GM23248 (cell line): ENCODE results near the gene LYPD6B.

Source experiments
- EZH2 ChIP-seq: fragments of 200-600 bp; sonication (generic); IDR thresholded peaks from 2 replicates; pipeline ENCODE4 v1.6.1; 2018; ENCODE audit warnings: antibody characterized with exemption, mild to moderate bottlenecking; ENCODE audit not compliant: insufficient read depth, poor library complexity, severe bottlenecking
- EZH2phosphoT487 ChIP-seq: fragments of 200-600 bp; sonication (generic); IDR thresholded peaks from 2 replicates; pipeline ENCODE4 v1.6.1; 2018; ENCODE audit warnings: antibody characterized with exemption, moderate library complexity, mild to moderate bottlenecking, low read depth; ENCODE audit not compliant: insufficient read depth

GRCh38 chr2:149175956-149176355 is 137.5 kb downstream of the LYPD6B start:
- TF ChIP-seq EZH2 (no peak), EZH2phosphoT487 (no peak)
